Fibroblast of lung (primary cell): Measurements from ENCODE around the gene TACC2. TPM values are rescaled to one million over a fixed set of nuclear protein-coding genes. Genes with fewer than 3 reads are reported as not detected.

Experiments
- DNase-seq, 2 donors: peaks; one replicate each; pipeline versions ENCODE4 v3.0.0 to v3.0.0-alpha.2; 2010; ENCODE audit warnings: low read depth in 2 of 2
- H2AFZ ChIP-seq: 2 replicates; pipeline ENCODE4 v1.5.1; 2012; ENCODE audit warnings: low read length, control low read depth, inconsistent platforms
- H3K27ac ChIP-seq: 2 replicates; pipeline ENCODE4 v1.5.1; 2011; ENCODE audit warnings: low read length, control low read depth; ENCODE audit not compliant: insufficient read depth
- H3K27me3 ChIP-seq: 2 replicates; pipeline ENCODE4 v1.5.1; 2011; ENCODE audit warnings: mild to moderate bottlenecking, low read length; ENCODE audit not compliant: control insufficient read depth, insufficient read depth
- H3K36me3 ChIP-seq: 2 replicates; pipeline ENCODE4 v1.5.1; 2011; ENCODE audit warnings: low read length; ENCODE audit not compliant: control insufficient read depth, insufficient read depth
- H3K4me1 ChIP-seq: 2 replicates; pipeline ENCODE4 v1.5.1; 2011; ENCODE audit warnings: low read length; ENCODE audit not compliant: control insufficient read depth, insufficient read depth; ENCODE audit errors: extremely low read depth
- H3K4me2 ChIP-seq: 2 replicates; pipeline ENCODE4 v1.5.1; 2011; ENCODE audit warnings: low read length, control low read depth; ENCODE audit not compliant: insufficient read depth; ENCODE audit errors: extremely low read depth
- H3K4me3 ChIP-seq, 4 experiments: fragments of 200-600 bp in 1 of 4; sonication (generic) in 1 of 4; replicated peaks in 1 of 4; 2 replicates each; pipeline ENCODE4 v1.5.1; 2011 to 2016; ENCODE audit warnings: low read length in 4 of 4, low read depth in 3 of 4, mild to moderate bottlenecking in 3 of 4, control low read depth in 2 of 4, inconsistent platforms in 1 of 4, mixed read lengths in 1 of 4; ENCODE audit not compliant: insufficient read depth in 1 of 4; ENCODE audit errors: control extremely low read depth in 1 of 4
- H3K79me2 ChIP-seq: 2 replicates; pipeline ENCODE4 v1.5.1; 2012; ENCODE audit warnings: mild to moderate bottlenecking, low read length, inconsistent platforms; ENCODE audit not compliant: control insufficient read depth, insufficient read depth
- H3K9ac ChIP-seq: 2 replicates; pipeline ENCODE4 v1.5.1; 2011; ENCODE audit warnings: mild to moderate bottlenecking, low read length, control low read depth; ENCODE audit not compliant: insufficient read depth
- H3K9me3 ChIP-seq: 2 replicates; pipeline ENCODE4 v1.5.1; 2012; ENCODE audit warnings: low read depth, low read length; ENCODE audit not compliant: control insufficient read depth, insufficient read depth
- H4K20me1 ChIP-seq: 2 replicates; pipeline ENCODE4 v1.5.1; 2011; ENCODE audit warnings: low read length; ENCODE audit not compliant: control insufficient read depth, insufficient read depth; ENCODE audit errors: extremely low read depth
- EZH2 ChIP-seq: IDR thresholded peaks from 2 replicates; pipeline ENCODE4 v1.5.1; 2012; ENCODE audit warnings: low read length, control low read depth, mild to moderate bottlenecking; ENCODE audit errors: missing control alignments
- polyA plus RNA-seq, 2 donors: library from polyadenylated mRNA; depleted of rRNA in 1 of 2; stranded (reverse) in 1 of 2; unstranded in 1 of 2; fragments of >200 nt; gene quantifications; 2 replicates each; pipeline ENCODE4 v1.2.1, GENCODE V29; 2011 to 2012; ENCODE audit warnings: missing spikeins in 1 of 2
- total RNA-seq: library from RNA; depleted of rRNA; stranded (reverse); fragments of >200 nt; gene quantifications from 2 replicates; pipeline ENCODE4 v1.2.1, GENCODE V29; 2014
- TF ChIP-seq, protein P1 (sequence below), 2 donors: IDR thresholded peaks in 1 of 2; conservative IDR thresholded peaks in 1 of 2; 1 replicate in 1 of 2; 2 replicates in 1 of 2; pipeline ENCODE4 v1.5.1; 2011 to 2012; ENCODE audit warnings: low read length in 2 of 2, control low read depth in 1 of 2, inconsistent platforms in 1 of 2, low read depth in 1 of 2, mild to moderate bottlenecking in 1 of 2

Gene TACC2
- total and polyA plus RNA-seq, 2 donors (not counting 1 experiment from before 2014, with no cell fraction given) = 7.6 to 13.0 TPM

DNA sequence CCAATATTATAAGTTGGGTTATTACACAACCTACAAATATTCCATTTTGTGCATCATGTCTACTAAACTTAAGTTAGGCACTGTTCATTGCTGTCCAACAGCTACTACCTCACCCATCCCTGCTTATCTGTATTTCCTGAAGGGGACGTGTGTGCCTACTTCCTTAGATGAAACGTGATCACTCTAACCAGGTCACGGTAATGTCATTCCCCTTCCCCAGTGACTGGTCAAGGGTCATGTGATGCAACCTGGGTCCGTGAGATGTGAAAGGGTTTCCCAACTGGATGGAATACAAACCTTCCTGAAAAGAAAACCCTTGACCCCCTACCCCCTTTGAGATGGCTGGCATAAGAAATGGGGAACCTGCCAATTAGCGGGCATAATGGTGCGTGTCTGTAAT, 12.4 kb upstream of the TACC2 start:
- no peak for DNase-seq
- TF ChIP-seq, protein P1, sequence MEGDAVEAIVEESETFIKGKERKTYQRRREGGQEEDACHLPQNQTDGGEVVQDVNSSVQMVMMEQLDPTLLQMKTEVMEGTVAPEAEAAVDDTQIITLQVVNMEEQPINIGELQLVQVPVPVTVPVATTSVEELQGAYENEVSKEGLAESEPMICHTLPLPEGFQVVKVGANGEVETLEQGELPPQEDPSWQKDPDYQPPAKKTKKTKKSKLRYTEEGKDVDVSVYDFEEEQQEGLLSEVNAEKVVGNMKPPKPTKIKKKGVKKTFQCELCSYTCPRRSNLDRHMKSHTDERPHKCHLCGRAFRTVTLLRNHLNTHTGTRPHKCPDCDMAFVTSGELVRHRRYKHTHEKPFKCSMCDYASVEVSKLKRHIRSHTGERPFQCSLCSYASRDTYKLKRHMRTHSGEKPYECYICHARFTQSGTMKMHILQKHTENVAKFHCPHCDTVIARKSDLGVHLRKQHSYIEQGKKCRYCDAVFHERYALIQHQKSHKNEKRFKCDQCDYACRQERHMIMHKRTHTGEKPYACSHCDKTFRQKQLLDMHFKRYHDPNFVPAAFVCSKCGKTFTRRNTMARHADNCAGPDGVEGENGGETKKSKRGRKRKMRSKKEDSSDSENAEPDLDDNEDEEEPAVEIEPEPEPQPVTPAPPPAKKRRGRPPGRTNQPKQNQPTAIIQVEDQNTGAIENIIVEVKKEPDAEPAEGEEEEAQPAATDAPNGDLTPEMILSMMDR (conservative IDR thresholded peaks at IDR 0.05 in 1 of 2, IDR thresholded peaks at IDR 0.05 in 1 of 2; ENCODE audit: low read depth in 1 of 2, low read length in 2 of 2) = no peak
- no peak for TF ChIP-seq EZH2

DNA sequence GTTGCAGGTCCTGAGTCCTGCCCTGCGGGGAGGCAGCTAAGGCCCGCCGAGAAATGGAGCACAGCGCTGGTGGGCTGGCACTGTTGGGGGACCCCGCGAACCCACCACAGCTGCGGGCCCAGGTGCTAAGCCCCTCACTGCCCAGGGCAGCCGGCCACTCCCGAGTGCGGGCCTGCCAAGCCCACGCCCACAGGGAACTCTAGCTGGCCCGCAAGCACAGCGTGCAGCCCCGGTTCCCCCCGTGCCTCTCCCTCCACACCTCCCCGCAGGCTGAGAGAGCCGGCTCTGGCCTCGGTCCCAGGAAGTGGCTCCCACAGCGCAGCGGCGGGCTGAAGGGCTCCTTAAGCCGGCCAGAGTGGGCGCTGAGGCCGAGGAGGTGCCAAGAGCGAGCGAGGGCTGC, 10.5 kb upstream of the TACC2 start:
- Histone ChIP-seq H3K27me3 (no peaks in the 10 kb centered on the region), H3K9ac (no peak overlapping the region), H3K79me2 (peaks cover 7% of the 10 kb centered on the region), H3K4me2 (no peak overlapping the region), H3K4me1 (no peaks in the 10 kb centered on the region), H3K27ac (no peak overlapping the region), H4K20me1 (no peaks in the 10 kb centered on the region), H3K4me3 (no peak overlapping the region), H3K36me3 (no peaks in the 10 kb centered on the region), H3K9me3 (no peaks in the 10 kb centered on the region), H2AFZ (no peak overlapping the region)
- DNase-seq = no peak
- TF ChIP-seq, protein P1 (conservative IDR thresholded peaks at IDR 0.05 in 1 of 2, IDR thresholded peaks at IDR 0.05 in 1 of 2; ENCODE audit: low read depth in 1 of 2, low read length in 2 of 2) = no peak
- no peak for TF ChIP-seq EZH2

More for the DNA sequence above, 12.4 kb upstream of the TACC2 start:
- Histone ChIP-seq H3K4me1 (no peaks in the 10 kb centered on the region), H3K4me3 (no peak overlapping the region), H3K79me2 (peaks cover 14% of the 10 kb centered on the region), H3K27ac (no peak overlapping the region), H2AFZ (no peak overlapping the region), H4K20me1 (no peaks in the 10 kb centered on the region), H3K9me3 (no peaks in the 10 kb centered on the region), H3K36me3 (no peaks in the 10 kb centered on the region), H3K4me2 (no peak overlapping the region), H3K9ac (no peak overlapping the region), H3K27me3 (no peaks in the 10 kb centered on the region)

DNA sequence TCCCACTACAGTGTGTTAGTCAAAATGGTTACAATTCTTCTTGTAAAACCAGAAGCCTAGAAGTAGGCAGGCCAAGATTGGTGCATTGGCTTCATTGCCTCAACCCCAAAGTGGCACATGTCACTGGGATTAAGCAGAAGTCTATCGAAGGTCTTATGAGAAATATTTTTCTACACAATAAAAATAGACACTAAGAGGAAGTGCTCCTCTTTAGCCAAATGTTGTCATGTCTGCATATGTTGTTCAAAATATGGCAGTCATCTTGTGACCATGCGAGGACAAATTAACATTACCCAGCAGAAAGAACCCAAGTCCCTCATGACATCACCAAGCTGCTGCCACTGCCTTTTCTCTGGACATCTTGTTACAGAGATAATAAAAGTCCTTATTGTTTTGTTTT, 7.6 kb upstream of the TACC2 start:
- Histone ChIP-seq H3K9ac (no peak overlapping the region), H3K27ac (no peak overlapping the region), H3K4me2 (no peak overlapping the region), H3K4me1 (no peaks in the 10 kb centered on the region), H3K36me3 (no peaks in the 10 kb centered on the region), H3K27me3 (no peaks in the 10 kb centered on the region), H3K4me3 (no peak overlapping the region), H2AFZ (no peak overlapping the region), H3K9me3 (peaks cover 1% of the 10 kb centered on the region), H4K20me1 (no peaks in the 10 kb centered on the region), H3K79me2 (no peaks in the 10 kb centered on the region)
- TF ChIP-seq, protein P1 (conservative IDR thresholded peaks at IDR 0.05 in 1 of 2, IDR thresholded peaks at IDR 0.05 in 1 of 2; ENCODE audit: low read depth in 1 of 2, low read length in 2 of 2) = no peak
- no peak for TF ChIP-seq EZH2
- no peak for DNase-seq
